Liver (tissue), 3 donors: ENCODE data around the gene HIPK1.

ENCODE experiments used
- EGR1 ChIP-seq, 2 donors: IDR thresholded peaks; 2 replicates each; pipeline ENCODE4 v1.6.1; 2016 to 2018; ENCODE audit warnings: antibody characterized with exemption in 2 of 2, low read depth in 2 of 2
- GABPA ChIP-seq, 2 donors: IDR thresholded peaks in 1 of 2; conservative IDR thresholded peaks in 1 of 2; 2 replicates each; pipeline ENCODE4 v1.6.1; 2016; ENCODE audit warnings: antibody characterized with exemption in 2 of 2, mild to moderate bottlenecking in 1 of 2, moderate library complexity in 1 of 2
- JUND ChIP-seq, 2 donors: IDR thresholded peaks; 2 replicates each; pipeline ENCODE4 v1.6.1; 2016; ENCODE audit warnings: antibody characterized with exemption in 2 of 2
- RXRA ChIP-seq, 2 donors: IDR thresholded peaks; 2 replicates each; pipeline ENCODE4 v1.6.1; 2017 to 2018; ENCODE audit warnings: antibody characterized with exemption in 2 of 2, mild to moderate bottlenecking in 1 of 2
- YY1 ChIP-seq: IDR thresholded peaks from 2 replicates; pipeline ENCODE4 v1.6.1; 2016; ENCODE audit warnings: antibody characterized with exemption, mild to moderate bottlenecking
- TF ChIP-seq, protein P1 (sequence below): fragments of 150-350 bp; IDR thresholded peaks from 2 replicates; pipeline ENCODE4 v1.5.1; 2017; ENCODE audit warnings: improper control_type of control experiment, low read depth, low read length; ENCODE audit not compliant: missing input control
- TF ChIP-seq, protein P2 (sequence below): IDR thresholded peaks from 2 replicates; pipeline ENCODE4 v1.6.1; 2016; ENCODE audit warnings: antibody characterized with exemption, mild to moderate bottlenecking
- donor health status: healthy.
- donor health status: healthy.

DNA sequence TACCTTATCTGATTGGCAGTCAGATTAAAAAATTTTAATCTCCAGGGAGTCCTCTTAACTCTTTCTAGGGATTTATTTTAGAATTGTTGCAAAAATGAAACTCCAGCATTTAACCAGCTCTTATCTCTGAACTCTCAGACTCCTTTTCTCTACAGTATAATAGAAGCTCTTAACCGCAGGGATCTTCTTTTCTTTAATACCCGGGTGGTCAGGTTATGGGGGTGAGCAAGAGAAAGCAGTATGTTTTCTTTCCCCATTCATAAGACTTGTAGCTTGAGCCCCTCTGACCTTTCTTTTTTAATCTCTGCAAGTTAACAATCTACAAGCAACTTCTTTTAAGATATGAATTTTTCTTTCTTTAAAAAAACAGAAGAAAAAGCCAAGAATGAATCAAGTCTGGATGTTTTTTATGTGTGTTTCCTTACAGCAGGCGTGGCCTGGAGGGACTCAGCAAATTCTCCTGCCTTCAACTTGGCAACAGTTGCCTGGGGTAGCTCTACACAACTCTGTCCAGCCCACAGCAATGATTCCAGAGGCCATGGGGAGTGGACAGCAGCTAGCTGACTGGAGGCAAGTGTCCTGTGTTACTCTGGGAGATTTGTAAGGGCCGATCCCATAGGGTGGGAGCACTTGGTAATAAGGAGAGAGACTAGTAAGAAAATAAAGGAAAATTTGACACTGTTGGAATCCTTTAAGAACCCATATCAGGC lies 36.7 kb downstream of the HIPK1 start:
- TF ChIP-seq, protein P1, sequence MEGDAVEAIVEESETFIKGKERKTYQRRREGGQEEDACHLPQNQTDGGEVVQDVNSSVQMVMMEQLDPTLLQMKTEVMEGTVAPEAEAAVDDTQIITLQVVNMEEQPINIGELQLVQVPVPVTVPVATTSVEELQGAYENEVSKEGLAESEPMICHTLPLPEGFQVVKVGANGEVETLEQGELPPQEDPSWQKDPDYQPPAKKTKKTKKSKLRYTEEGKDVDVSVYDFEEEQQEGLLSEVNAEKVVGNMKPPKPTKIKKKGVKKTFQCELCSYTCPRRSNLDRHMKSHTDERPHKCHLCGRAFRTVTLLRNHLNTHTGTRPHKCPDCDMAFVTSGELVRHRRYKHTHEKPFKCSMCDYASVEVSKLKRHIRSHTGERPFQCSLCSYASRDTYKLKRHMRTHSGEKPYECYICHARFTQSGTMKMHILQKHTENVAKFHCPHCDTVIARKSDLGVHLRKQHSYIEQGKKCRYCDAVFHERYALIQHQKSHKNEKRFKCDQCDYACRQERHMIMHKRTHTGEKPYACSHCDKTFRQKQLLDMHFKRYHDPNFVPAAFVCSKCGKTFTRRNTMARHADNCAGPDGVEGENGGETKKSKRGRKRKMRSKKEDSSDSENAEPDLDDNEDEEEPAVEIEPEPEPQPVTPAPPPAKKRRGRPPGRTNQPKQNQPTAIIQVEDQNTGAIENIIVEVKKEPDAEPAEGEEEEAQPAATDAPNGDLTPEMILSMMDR, result no peak
- TF ChIP-seq EGR1 (IDR thresholded peaks at IDR 0.05; ENCODE audit: low read depth in 2 of 2) (no peak), YY1 (no peak), RXRA (IDR thresholded peaks at IDR 0.05) (no peak), JUND (IDR thresholded peaks at IDR 0.05) (no peak), GABPA (IDR thresholded peaks at IDR 0.05 in 1 of 2, conservative IDR thresholded peaks at IDR 0.05 in 1 of 2) (no peak)
- TF ChIP-seq, protein P2, sequence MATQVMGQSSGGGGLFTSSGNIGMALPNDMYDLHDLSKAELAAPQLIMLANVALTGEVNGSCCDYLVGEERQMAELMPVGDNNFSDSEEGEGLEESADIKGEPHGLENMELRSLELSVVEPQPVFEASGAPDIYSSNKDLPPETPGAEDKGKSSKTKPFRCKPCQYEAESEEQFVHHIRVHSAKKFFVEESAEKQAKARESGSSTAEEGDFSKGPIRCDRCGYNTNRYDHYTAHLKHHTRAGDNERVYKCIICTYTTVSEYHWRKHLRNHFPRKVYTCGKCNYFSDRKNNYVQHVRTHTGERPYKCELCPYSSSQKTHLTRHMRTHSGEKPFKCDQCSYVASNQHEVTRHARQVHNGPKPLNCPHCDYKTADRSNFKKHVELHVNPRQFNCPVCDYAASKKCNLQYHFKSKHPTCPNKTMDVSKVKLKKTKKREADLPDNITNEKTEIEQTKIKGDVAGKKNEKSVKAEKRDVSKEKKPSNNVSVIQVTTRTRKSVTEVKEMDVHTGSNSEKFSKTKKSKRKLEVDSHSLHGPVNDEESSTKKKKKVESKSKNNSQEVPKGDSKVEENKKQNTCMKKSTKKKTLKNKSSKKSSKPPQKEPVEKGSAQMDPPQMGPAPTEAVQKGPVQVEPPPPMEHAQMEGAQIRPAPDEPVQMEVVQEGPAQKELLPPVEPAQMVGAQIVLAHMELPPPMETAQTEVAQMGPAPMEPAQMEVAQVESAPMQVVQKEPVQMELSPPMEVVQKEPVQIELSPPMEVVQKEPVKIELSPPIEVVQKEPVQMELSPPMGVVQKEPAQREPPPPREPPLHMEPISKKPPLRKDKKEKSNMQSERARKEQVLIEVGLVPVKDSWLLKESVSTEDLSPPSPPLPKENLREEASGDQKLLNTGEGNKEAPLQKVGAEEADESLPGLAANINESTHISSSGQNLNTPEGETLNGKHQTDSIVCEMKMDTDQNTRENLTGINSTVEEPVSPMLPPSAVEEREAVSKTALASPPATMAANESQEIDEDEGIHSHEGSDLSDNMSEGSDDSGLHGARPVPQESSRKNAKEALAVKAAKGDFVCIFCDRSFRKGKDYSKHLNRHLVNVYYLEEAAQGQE, result no peak
